Liver (tissue), 3 donors: ENCODE results near the gene OR2F2.

Source experiments
- JUND ChIP-seq, 2 donors: IDR thresholded peaks; 2 replicates each; pipeline ENCODE4 v1.6.1; 2016; ENCODE audit warnings: antibody characterized with exemption in 2 of 2
- NR2F2 ChIP-seq: IDR thresholded peaks from 2 replicates; pipeline ENCODE4 v1.6.1; 2016; ENCODE audit warnings: antibody characterized with exemption
- RAD21 ChIP-seq, 2 donors: IDR thresholded peaks; 2 replicates each; pipeline ENCODE4 v1.6.1; 2016; ENCODE audit warnings: antibody characterized with exemption in 2 of 2, mild to moderate bottlenecking in 2 of 2
- RXRA ChIP-seq, 2 donors: IDR thresholded peaks; 2 replicates each; pipeline ENCODE4 v1.6.1; 2017 to 2018; ENCODE audit warnings: antibody characterized with exemption in 2 of 2, mild to moderate bottlenecking in 1 of 2
- TAF1 ChIP-seq: conservative IDR thresholded peaks from 2 replicates; pipeline ENCODE4 v1.6.1; 2016; ENCODE audit warnings: antibody characterized with exemption, mild to moderate bottlenecking
- YY1 ChIP-seq: IDR thresholded peaks from 2 replicates; pipeline ENCODE4 v1.6.1; 2016; ENCODE audit warnings: antibody characterized with exemption, mild to moderate bottlenecking
- TF ChIP-seq, protein P1 (sequence below): IDR thresholded peaks from 2 replicates; pipeline ENCODE4 v1.6.1; 2016; ENCODE audit warnings: antibody characterized with exemption, mild to moderate bottlenecking
- TF ChIP-seq, protein P2 (sequence below): fragments of 150-350 bp; IDR thresholded peaks from 2 replicates; pipeline ENCODE4 v1.5.1; 2017; ENCODE audit warnings: improper control_type of control experiment, low read depth, low read length; ENCODE audit not compliant: missing input control
- TF ChIP-seq, protein P3 (sequence below): IDR thresholded peaks from 2 replicates; pipeline ENCODE4 v1.6.1; 2016; ENCODE audit warnings: antibody characterized with exemption
- TF ChIP-seq, protein P4 (sequence below): IDR thresholded peaks from 2 replicates; pipeline ENCODE4 v1.6.1; 2016; ENCODE audit warnings: antibody characterized with exemption
- donor health status: healthy.
- donor health status: healthy.

DNA sequence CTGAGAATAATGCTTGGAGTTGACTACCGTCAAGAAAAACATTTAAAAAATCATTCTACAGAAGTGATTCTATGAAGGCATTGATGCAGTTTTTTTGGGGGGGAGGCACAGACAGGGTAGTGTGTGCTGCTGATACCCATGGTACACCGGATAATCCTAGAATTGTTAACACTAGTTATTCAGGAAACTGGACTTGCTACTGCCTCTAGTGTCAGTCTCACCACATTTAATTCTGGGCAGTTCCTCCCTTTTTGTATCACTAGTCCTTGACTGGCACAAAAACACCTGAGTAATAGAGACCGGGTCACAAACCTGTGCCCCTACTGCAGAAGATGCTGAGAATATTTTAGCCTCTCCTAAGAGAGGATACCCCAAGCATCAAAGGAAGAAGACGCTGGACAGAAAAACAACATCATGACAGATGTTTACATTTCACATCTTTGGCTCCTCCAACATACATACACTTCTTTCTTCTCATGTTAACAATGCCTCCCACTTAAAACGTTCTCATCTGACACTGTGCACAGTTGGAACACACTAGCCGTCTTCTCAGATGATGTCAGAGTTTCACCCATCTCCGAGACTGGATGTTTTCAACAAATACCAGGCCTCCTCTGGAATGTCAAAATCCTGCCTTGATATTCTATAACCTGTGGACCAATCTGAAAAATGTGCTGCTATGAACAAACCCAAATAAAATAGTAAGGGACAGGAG lies 19.9 kb upstream of the OR2F2 start:
- TF ChIP-seq, protein P1, sequence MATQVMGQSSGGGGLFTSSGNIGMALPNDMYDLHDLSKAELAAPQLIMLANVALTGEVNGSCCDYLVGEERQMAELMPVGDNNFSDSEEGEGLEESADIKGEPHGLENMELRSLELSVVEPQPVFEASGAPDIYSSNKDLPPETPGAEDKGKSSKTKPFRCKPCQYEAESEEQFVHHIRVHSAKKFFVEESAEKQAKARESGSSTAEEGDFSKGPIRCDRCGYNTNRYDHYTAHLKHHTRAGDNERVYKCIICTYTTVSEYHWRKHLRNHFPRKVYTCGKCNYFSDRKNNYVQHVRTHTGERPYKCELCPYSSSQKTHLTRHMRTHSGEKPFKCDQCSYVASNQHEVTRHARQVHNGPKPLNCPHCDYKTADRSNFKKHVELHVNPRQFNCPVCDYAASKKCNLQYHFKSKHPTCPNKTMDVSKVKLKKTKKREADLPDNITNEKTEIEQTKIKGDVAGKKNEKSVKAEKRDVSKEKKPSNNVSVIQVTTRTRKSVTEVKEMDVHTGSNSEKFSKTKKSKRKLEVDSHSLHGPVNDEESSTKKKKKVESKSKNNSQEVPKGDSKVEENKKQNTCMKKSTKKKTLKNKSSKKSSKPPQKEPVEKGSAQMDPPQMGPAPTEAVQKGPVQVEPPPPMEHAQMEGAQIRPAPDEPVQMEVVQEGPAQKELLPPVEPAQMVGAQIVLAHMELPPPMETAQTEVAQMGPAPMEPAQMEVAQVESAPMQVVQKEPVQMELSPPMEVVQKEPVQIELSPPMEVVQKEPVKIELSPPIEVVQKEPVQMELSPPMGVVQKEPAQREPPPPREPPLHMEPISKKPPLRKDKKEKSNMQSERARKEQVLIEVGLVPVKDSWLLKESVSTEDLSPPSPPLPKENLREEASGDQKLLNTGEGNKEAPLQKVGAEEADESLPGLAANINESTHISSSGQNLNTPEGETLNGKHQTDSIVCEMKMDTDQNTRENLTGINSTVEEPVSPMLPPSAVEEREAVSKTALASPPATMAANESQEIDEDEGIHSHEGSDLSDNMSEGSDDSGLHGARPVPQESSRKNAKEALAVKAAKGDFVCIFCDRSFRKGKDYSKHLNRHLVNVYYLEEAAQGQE: no peak
- TF ChIP-seq, protein P2, sequence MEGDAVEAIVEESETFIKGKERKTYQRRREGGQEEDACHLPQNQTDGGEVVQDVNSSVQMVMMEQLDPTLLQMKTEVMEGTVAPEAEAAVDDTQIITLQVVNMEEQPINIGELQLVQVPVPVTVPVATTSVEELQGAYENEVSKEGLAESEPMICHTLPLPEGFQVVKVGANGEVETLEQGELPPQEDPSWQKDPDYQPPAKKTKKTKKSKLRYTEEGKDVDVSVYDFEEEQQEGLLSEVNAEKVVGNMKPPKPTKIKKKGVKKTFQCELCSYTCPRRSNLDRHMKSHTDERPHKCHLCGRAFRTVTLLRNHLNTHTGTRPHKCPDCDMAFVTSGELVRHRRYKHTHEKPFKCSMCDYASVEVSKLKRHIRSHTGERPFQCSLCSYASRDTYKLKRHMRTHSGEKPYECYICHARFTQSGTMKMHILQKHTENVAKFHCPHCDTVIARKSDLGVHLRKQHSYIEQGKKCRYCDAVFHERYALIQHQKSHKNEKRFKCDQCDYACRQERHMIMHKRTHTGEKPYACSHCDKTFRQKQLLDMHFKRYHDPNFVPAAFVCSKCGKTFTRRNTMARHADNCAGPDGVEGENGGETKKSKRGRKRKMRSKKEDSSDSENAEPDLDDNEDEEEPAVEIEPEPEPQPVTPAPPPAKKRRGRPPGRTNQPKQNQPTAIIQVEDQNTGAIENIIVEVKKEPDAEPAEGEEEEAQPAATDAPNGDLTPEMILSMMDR: no peak
- no peak for TF ChIP-seq TAF1
- no peak for TF ChIP-seq JUND (IDR thresholded peaks at IDR 0.05)
- TF ChIP-seq, protein P3, sequence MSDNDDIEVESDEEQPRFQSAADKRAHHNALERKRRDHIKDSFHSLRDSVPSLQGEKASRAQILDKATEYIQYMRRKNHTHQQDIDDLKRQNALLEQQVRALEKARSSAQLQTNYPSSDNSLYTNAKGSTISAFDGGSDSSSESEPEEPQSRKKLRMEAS: no peak
- TF ChIP-seq RAD21 (IDR thresholded peaks at IDR 0.05): no peak
- TF ChIP-seq RXRA (IDR thresholded peaks at IDR 0.05): no peak
- TF ChIP-seq, protein P4, sequence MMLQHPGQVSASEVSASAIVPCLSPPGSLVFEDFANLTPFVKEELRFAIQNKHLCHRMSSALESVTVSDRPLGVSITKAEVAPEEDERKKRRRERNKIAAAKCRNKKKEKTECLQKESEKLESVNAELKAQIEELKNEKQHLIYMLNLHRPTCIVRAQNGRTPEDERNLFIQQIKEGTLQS: no peak
- TF ChIP-seq YY1: no peak
- TF ChIP-seq NR2F2: no peak
